Measurements from ENCODE around the gene PNKP.

PNKP gene

GRCh38 chr19:49847731-49848696 is 19.4 kb downstream of the PNKP start:
- peak; percentile 49 to 51 for DNase-seq (ENCODE audit: low read depth in 2 of 2)

GRCh38 chr19:49846408-49846807 is 21.0 kb downstream of the PNKP start:
- no peak for DNase-seq (ENCODE audit: low read depth in 2 of 2)

GRCh38 chr19:49845414-49845813 is 22.0 kb downstream of the PNKP start:
- no peak for DNase-seq (ENCODE audit: low read depth in 2 of 2)

GRCh38 chr19:49844138-49845095 is 23.0 kb downstream of the PNKP start:
- DNase-seq (ENCODE audit: low read depth in 2 of 2) = no peak

- DNase-seq (ENCODE audit: low read depth in 2 of 2) = no peak
Measured at GRCh38 chr19:49843265-49843664, 24.1 kb downstream of the PNKP start.

- DNase-seq (ENCODE audit: low read depth in 2 of 2) = no peak
Measured at GRCh38 chr19:49840736-49841249, 26.6 kb downstream of the PNKP start.

GRCh38 chr19:49840321-49840720 is 27.1 kb downstream of the PNKP start:
- no peak for DNase-seq (ENCODE audit: low read depth in 2 of 2)

- no peak for DNase-seq (ENCODE audit: low read depth in 2 of 2)
Measured at GRCh38 chr19:49839713-49840112, 27.7 kb downstream of the PNKP start.

- DNase-seq (ENCODE audit: low read depth in 2 of 2) = no peak
Measured at GRCh38 chr19:49838885-49839588, 28.3 kb downstream of the PNKP start.

- no peak for DNase-seq (ENCODE audit: low read depth in 2 of 2)
Measured at GRCh38 chr19:49837425-49837824, 30.0 kb downstream of the PNKP start.

- no peak for DNase-seq (ENCODE audit: low read depth in 2 of 2)
Measured at GRCh38 chr19:49837009-49837310, 30.4 kb downstream of the PNKP start.

- no peak for DNase-seq (ENCODE audit: low read depth in 2 of 2)
Measured at GRCh38 chr19:49836176-49837008, 31.0 kb downstream of the PNKP start.

- DNase-seq (ENCODE audit: low read depth in 2 of 2) = no peak
Measured at GRCh38 chr19:49835562-49835961, 31.8 kb downstream of the PNKP start.

GRCh38 chr19:49833599-49833998 is 33.8 kb downstream of the PNKP start:
- no peak for DNase-seq (ENCODE audit: low read depth in 2 of 2)

- no peak for DNase-seq (ENCODE audit: low read depth in 2 of 2)
Measured at GRCh38 chr19:49832556-49832955, 34.8 kb downstream of the PNKP start.

GRCh38 chr19:49831592-49831991 is 35.8 kb downstream of the PNKP start:
- no peak for DNase-seq (ENCODE audit: low read depth in 2 of 2)

- no peak for DNase-seq (ENCODE audit: low read depth in 2 of 2)
Measured at GRCh38 chr19:49830766-49831165, 36.6 kb downstream of the PNKP start.

GRCh38 chr19:49829721-49830120 is 37.7 kb downstream of the PNKP start:
- DNase-seq (ENCODE audit: low read depth in 2 of 2) = no peak

- no peak for DNase-seq (ENCODE audit: low read depth in 2 of 2)
Measured at GRCh38 chr19:49829200-49829599, 38.2 kb downstream of the PNKP start.

GRCh38 chr19:49827034-49827433 is 40.3 kb downstream of the PNKP start:
- no peak for DNase-seq (ENCODE audit: low read depth in 2 of 2)

GRCh38 chr19:49824662-49825061 is 42.7 kb downstream of the PNKP start:
- no peak for DNase-seq (ENCODE audit: low read depth in 2 of 2)

Measured in fibroblast of skin of left quadriceps (primary cell).